NCI-H2196 treated with DMSO at 0.1 percent for 48 hours (cell line): Measurements from ENCODE around the gene ADAP1.

ENCODE experiments used
- DNase-seq: peaks from one replicate; lab custom pipeline; 2025; ENCODE audit not compliant: unreplicated experiment; lab: John Stamatoyannopoulos, UW

ADAP1 gene

GRCh38 chr7:867406-868188, 86.9 kb downstream of the ADAP1 start:
- no peak for DNase-seq

- no peak for DNase-seq
Observed at GRCh38 chr7:867001-867405, 87.5 kb downstream of the ADAP1 start.

GRCh38 chr7:865921-866320, 88.6 kb downstream of the ADAP1 start:
- no peak for DNase-seq

- DNase-seq, result no peak
Observed at GRCh38 chr7:863106-863505, 91.4 kb downstream of the ADAP1 start.

GRCh38 chr7:862157-862556, 92.3 kb downstream of the ADAP1 start:
- no peak for DNase-seq

GRCh38 chr7:861222-861621, 93.3 kb downstream of the ADAP1 start:
- no peak for DNase-seq

GRCh38 chr7:860149-860548, 94.3 kb downstream of the ADAP1 start:
- DNase-seq, result no peak

- no peak for DNase-seq
Observed at GRCh38 chr7:859359-860030, 95.0 kb downstream of the ADAP1 start.

GRCh38 chr7:857661-858060, 96.8 kb downstream of the ADAP1 start:
- DNase-seq, result no peak

GRCh38 chr7:856444-857095, 97.9 kb downstream of the ADAP1 start:
- no peak for DNase-seq

GRCh38 chr7:855686-856369, 98.7 kb downstream of the ADAP1 start:
- DNase-seq, result no peak

GRCh38 chr7:854118-854775, 100.2 kb downstream of the ADAP1 start:
- DNase-seq, result no peak

- DNase-seq, result no peak
Observed at GRCh38 chr7:853366-854117, 100.9 kb downstream of the ADAP1 start.

- no peak for DNase-seq
Observed at GRCh38 chr7:851204-851603, 103.3 kb downstream of the ADAP1 start.

- DNase-seq, result no peak
Observed at GRCh38 chr7:849781-850180, 104.7 kb downstream of the ADAP1 start.

- DNase-seq, result no peak
Observed at GRCh38 chr7:849145-849544, 105.3 kb downstream of the ADAP1 start.
